Neural cell (in vitro differentiated cells): ENCODE measurements around the gene CHD6. TPM values are rescaled to one million over a fixed set of nuclear protein-coding genes. Genes with fewer than 3 reads are reported as not detected.

Experiments
- H2AFZ ChIP-seq: fragments of 200-600, 300-800 bp; sonication (generic), shearing (Covaris generic); 2 replicates; pipeline ENCODE4 v1.6.0; 2014; ENCODE audit warnings: low read depth, mild to moderate bottlenecking, antibody characterized with exemption, low read length, moderate library complexity
- H3F3A ChIP-seq: fragments of 200-600 bp; shearing (Covaris generic); 2 replicates; pipeline ENCODE4 v1.6.1; 2016; ENCODE audit warnings: mild to moderate bottlenecking, moderate library complexity, mixed read lengths, antibody characterized with exemption, low read length; ENCODE audit not compliant: insufficient read depth, poor library complexity, severe bottlenecking
- H3K27ac ChIP-seq: fragments of 200-600, 300-800 bp; sonication (generic), shearing (Covaris generic); 2 replicates; pipeline ENCODE4 v1.5.1; 2014; ENCODE audit warnings: mild to moderate bottlenecking, low read length, moderate library complexity
- H3K27me3 ChIP-seq: fragments of 300-800, 200-600 bp; sonication (generic), shearing (Covaris generic); 2 replicates; pipeline ENCODE4 v1.6.0; 2014; ENCODE audit warnings: mild to moderate bottlenecking, low read depth, low read length, moderate library complexity; ENCODE audit not compliant: insufficient read depth
- H3K36me3 ChIP-seq: fragments of 300-800, 200-600 bp; sonication (generic), shearing (Covaris generic); 2 replicates; pipeline ENCODE4 v1.5.1; 2014; ENCODE audit warnings: mild to moderate bottlenecking, antibody characterized with exemption, low read length, moderate library complexity; ENCODE audit not compliant: insufficient read depth
- H3K4me2 ChIP-seq: fragments of 300-800, 200-600 bp; sonication (generic), shearing (Covaris generic); 2 replicates; pipeline ENCODE4 v1.6.0; 2014; ENCODE audit warnings: mild to moderate bottlenecking, low read length
- H3K4me3 ChIP-seq: fragments of 300-800, 200-600 bp; sonication (generic), shearing (Covaris generic); 2 replicates; pipeline ENCODE4 v1.5.1; 2014; ENCODE audit warnings: mild to moderate bottlenecking, low read length, moderate library complexity
- H3K79me2 ChIP-seq: fragments of 200-600 bp; shearing (Covaris generic); replicated peaks from 2 replicates; pipeline ENCODE4 v1.6.0; 2014; ENCODE audit warnings: mild to moderate bottlenecking, low read length, moderate library complexity; ENCODE audit not compliant: insufficient read depth
- H3K9ac ChIP-seq: fragments of 300-800, 200-600 bp; sonication (generic), shearing (Covaris generic); 2 replicates; pipeline ENCODE4 v1.6.1; 2016; ENCODE audit warnings: mild to moderate bottlenecking, low read length, mixed read lengths
- H3K9me2 ChIP-seq: fragments of 200-600 bp; shearing (Covaris generic); 2 replicates; pipeline ENCODE4 v1.6.1; 2016; ENCODE audit warnings: mild to moderate bottlenecking, low read length, mixed read lengths; ENCODE audit not compliant: insufficient read depth
- H3K9me3 ChIP-seq: fragments of 200-600, 300-800 bp; sonication (generic), shearing (Covaris generic); 2 replicates; pipeline ENCODE4 v1.6.1; 2016; ENCODE audit warnings: mild to moderate bottlenecking, mixed run types, low read length, moderate library complexity, mixed read lengths
- H4K20me1 ChIP-seq: fragments of 200-600 bp; shearing (Covaris generic); 2 replicates; pipeline ENCODE4 v1.6.1; 2016; ENCODE audit warnings: mild to moderate bottlenecking, mixed run types; ENCODE audit not compliant: insufficient read depth
- CTCF ChIP-seq: fragments of 450-650 bp; IDR thresholded peaks from 2 replicates; pipeline ENCODE4 v1.5.1; 2014; ENCODE audit warnings: antibody characterized with exemption, mild to moderate bottlenecking, moderate library complexity; ENCODE audit not compliant: poor library complexity, severe bottlenecking
- EP300 ChIP-seq: fragments of 450-650 bp; conservative IDR thresholded peaks from 2 replicates; pipeline ENCODE4 v1.6.1; 2014; ENCODE audit warnings: antibody characterized with exemption, mild to moderate bottlenecking, moderate library complexity; ENCODE audit not compliant: poor library complexity, severe bottlenecking
- EZH2 ChIP-seq: fragments of 200-600, 300-800 bp; shearing (Covaris generic), sonication (generic); IDR thresholded peaks from 2 replicates; pipeline ENCODE4 v1.6.1; 2014; ENCODE audit warnings: antibody characterized with exemption, low read length, borderline replicate concordance, mild to moderate bottlenecking; ENCODE audit not compliant: insufficient read depth, poor library complexity, severe bottlenecking
- MXI1 ChIP-seq: fragments of 450-650 bp; conservative IDR thresholded peaks from 2 replicates; pipeline ENCODE4 v1.6.1; 2014; ENCODE audit warnings: antibody characterized with exemption, mild to moderate bottlenecking; ENCODE audit not compliant: poor library complexity, severe bottlenecking
- POLR2AphosphoS5 ChIP-seq: IDR thresholded peaks from 2 replicates; pipeline ENCODE4 v1.6.1; 2012
- RAD21 ChIP-seq: fragments of 450-650 bp; conservative IDR thresholded peaks from 2 replicates; pipeline ENCODE4 v1.6.1; 2014; ENCODE audit warnings: antibody characterized with exemption, mild to moderate bottlenecking, moderate library complexity
- REST ChIP-seq: IDR thresholded peaks from 2 replicates; pipeline ENCODE4 v1.6.1; 2012; ENCODE audit warnings: borderline replicate concordance
- SMC3 ChIP-seq: fragments of 450-650 bp; conservative IDR thresholded peaks from 2 replicates; pipeline ENCODE4 v1.6.1; 2014; ENCODE audit warnings: antibody characterized with exemption, mild to moderate bottlenecking, moderate library complexity; ENCODE audit not compliant: poor library complexity
- TAF1 ChIP-seq: IDR thresholded peaks from 2 replicates; pipeline ENCODE4 v1.6.1; 2012; ENCODE audit warnings: low read depth
- polyA plus RNA-seq: library from polyadenylated mRNA; depleted of rRNA; stranded (reverse); fragments of >200 nt; gene quantifications from 2 replicates; pipeline ENCODE4 v1.2.3, GENCODE V29; 2014

CHD6 gene
- polyA plus RNA-seq, 1 donor from 2014 or later = 22.9 TPM

- H3K79me2 ChIP-seq = no peaks in the 10 kb centered on the region
- H3K4me3 ChIP-seq = no peak overlapping the region
- H3K9me2 ChIP-seq = no peaks in the 10 kb centered on the region
- no peaks in the 10 kb centered on the region for H4K20me1 ChIP-seq
- H3K36me3 ChIP-seq = peaks cover 5% of the 10 kb centered on the region
- no peak overlapping the region for H3K27ac ChIP-seq
- H3F3A ChIP-seq = no peaks in the 10 kb centered on the region
- H3K9me3 ChIP-seq = no peaks in the 10 kb centered on the region
- H2AFZ ChIP-seq = no peak overlapping the region
- no peak overlapping the region for H3K4me2 ChIP-seq
- no peak overlapping the region for H3K9ac ChIP-seq
- no peak for TF ChIP-seq CTCF
- TF ChIP-seq EP300 = no peak
- TF ChIP-seq MXI1 = no peak
- no peak for TF ChIP-seq SMC3
- TF ChIP-seq REST = no peak
- no peak for TF ChIP-seq TAF1
- no peak for TF ChIP-seq EZH2
- TF ChIP-seq RAD21 = no peak
- no peak for TF ChIP-seq POLR2AphosphoS5
- H3K27me3 ChIP-seq = no peaks in the 10 kb centered on the region
Measured at GRCh38 chr20:41408156-41408794, 209.9 kb downstream of the CHD6 start.

- Histone ChIP-seq H3K9me3 (no peaks in the 10 kb centered on the region), H2AFZ (no peak overlapping the region), H4K20me1 (no peaks in the 10 kb centered on the region), H3K27me3 (no peaks in the 10 kb centered on the region), H3K36me3 (peaks cover 5% of the 10 kb centered on the region), H3F3A (no peaks in the 10 kb centered on the region), H3K27ac (no peak overlapping the region), H3K79me2 (no peaks in the 10 kb centered on the region), H3K4me2 (no peak overlapping the region), H3K9me2 (no peaks in the 10 kb centered on the region), H3K9ac (no peak overlapping the region), H3K4me3 (no peak overlapping the region)
- no peak for TF ChIP-seq CTCF
- no peak for TF ChIP-seq EP300
- no peak for TF ChIP-seq RAD21
- TF ChIP-seq SMC3 = no peak
- TF ChIP-seq EZH2 = no peak
- no peak for TF ChIP-seq TAF1
- no peak for TF ChIP-seq REST
- TF ChIP-seq POLR2AphosphoS5 = no peak
- TF ChIP-seq MXI1 = no peak
Measured at GRCh38 chr20:41407607-41408006, 210.6 kb downstream of the CHD6 start.
